Measurements from ENCODE around the gene CABP2.

CABP2 gene

GRCh38 chr11:67470337-67471002, 52.8 kb downstream of the CABP2 start:
- no peak overlapping the region for H3K9ac ChIP-seq (ENCODE audit: low read depth, low read length)
- H3K4me1 ChIP-seq (ENCODE audit: insufficient read depth, low read length), result peaks cover 3% of the 10 kb centered on the region; the same call in 1 of the 2 replicates
- no peaks in the 10 kb centered on the region for H3K9me3 ChIP-seq (ENCODE audit: control insufficient read depth, insufficient read depth, low read length)

DNA sequence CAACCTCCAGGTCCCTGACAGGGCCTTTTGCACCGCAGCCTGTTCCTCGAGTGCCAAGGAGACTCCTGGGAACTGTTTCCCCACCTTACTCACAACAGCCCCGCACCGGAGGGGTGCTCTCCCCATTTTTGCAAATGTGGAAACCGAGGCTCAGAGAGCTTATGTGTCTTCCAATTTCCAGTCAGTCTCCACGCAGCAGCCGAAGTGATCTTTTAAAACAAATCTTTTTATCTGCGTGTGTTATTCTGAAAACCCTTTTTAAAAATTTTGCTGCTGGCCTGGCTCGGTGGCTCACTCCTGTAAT, 53.8 kb downstream of the CABP2 start:
- Histone ChIP-seq H3K36me3 (ENCODE audit: insufficient read depth, low read length) (no peaks in the 10 kb centered on the region), H3K9ac (ENCODE audit: low read depth, low read length) (peak overlapping the region; percentile 64), H3K9me3 (ENCODE audit: control insufficient read depth, insufficient read depth, low read length) (no peaks in the 10 kb centered on the region), H3K4me1 (ENCODE audit: insufficient read depth, low read length) (peaks cover 3% of the 10 kb centered on the region; the same call in 1 of the 2 replicates)

More at GRCh38 chr11:67470337-67471002, 52.8 kb downstream of the CABP2 start:
- H3K36me3 ChIP-seq (ENCODE audit: insufficient read depth, low read length), result no peaks in the 10 kb centered on the region
